HG03196 (cell line): ENCODE data around the gene GUCD1.

Experiments
- ATAC-seq: cut with Tn5 transposase; IDR thresholded peaks from one replicate; pipeline ENCODE4 v1.9.1; 2021; ENCODE audit not compliant: unreplicated experiment

Gene GUCD1

GRCh38 chr22:24590596-24591173 is 35.7 kb upstream of the GUCD1 start:
- ATAC-seq: no peak

GRCh38 chr22:24589518-24590030 is 34.6 kb upstream of the GUCD1 start:
- no peak for ATAC-seq

- ATAC-seq: no peak
Measured at GRCh38 chr22:24588757-24589481, 34.0 kb upstream of the GUCD1 start.

GRCh38 chr22:24588381-24588756 is 33.4 kb upstream of the GUCD1 start:
- no peak for ATAC-seq

- no peak for ATAC-seq
Measured at GRCh38 chr22:24587948-24588347, 33.0 kb upstream of the GUCD1 start.

GRCh38 chr22:24587251-24587650 is 32.3 kb upstream of the GUCD1 start:
- no peak for ATAC-seq

GRCh38 chr22:24585927-24586546 is 31.1 kb upstream of the GUCD1 start:
- ATAC-seq: no peak

GRCh38 chr22:24585461-24585860 is 30.5 kb upstream of the GUCD1 start:
- no peak for ATAC-seq

- no peak for ATAC-seq
Measured at GRCh38 chr22:24584871-24585411, 30.0 kb upstream of the GUCD1 start.

- ATAC-seq: no peak
Measured at GRCh38 chr22:24584166-24584790, 29.3 kb upstream of the GUCD1 start.

GRCh38 chr22:24583221-24584165 is 28.6 kb upstream of the GUCD1 start:
- no peak for ATAC-seq

GRCh38 chr22:24582056-24582814 is 27.3 kb upstream of the GUCD1 start:
- no peak for ATAC-seq

- no peak for ATAC-seq
Measured at GRCh38 chr22:24580276-24580675, 25.3 kb upstream of the GUCD1 start.

- ATAC-seq: no peak
Measured at GRCh38 chr22:24579258-24579601, 24.3 kb upstream of the GUCD1 start.

- no peak for ATAC-seq
Measured at GRCh38 chr22:24578355-24579257, 23.7 kb upstream of the GUCD1 start.

- ATAC-seq: no peak
Measured at GRCh38 chr22:24576778-24577177, 21.8 kb upstream of the GUCD1 start.

GRCh38 chr22:24571266-24571665 is 16.3 kb upstream of the GUCD1 start:
- no peak for ATAC-seq

GRCh38 chr22:24567668-24568067 is 12.7 kb upstream of the GUCD1 start:
- no peak for ATAC-seq
